Kasumi-1 (cell line): ENCODE results near the gene SKOR1.

ENCODE experiments used
- DNase-seq, 2 experiments: peaks; one replicate each; lab custom pipeline; 2025; lab: John Stamatoyannopoulos, UW

The SKOR1 gene

GRCh38 chr15:67796196-67797127 is 28.8 kb upstream of the SKOR1 start:
- no peak for DNase-seq

- DNase-seq = no peak
Observed at GRCh38 chr15:67799801-67800205, 25.5 kb upstream of the SKOR1 start.

- no peak for DNase-seq
Observed at GRCh38 chr15:67801142-67801541, 24.2 kb upstream of the SKOR1 start.

- no peak for DNase-seq
Observed at GRCh38 chr15:67801926-67802914, 23.1 kb upstream of the SKOR1 start.

GRCh38 chr15:67803299-67803698 is 22.0 kb upstream of the SKOR1 start:
- no peak for DNase-seq

GRCh38 chr15:67803996-67804843 is 21.1 kb upstream of the SKOR1 start:
- no peak for DNase-seq

GRCh38 chr15:67805008-67805665 is 20.2 kb upstream of the SKOR1 start:
- no peak for DNase-seq

GRCh38 chr15:67805666-67806516 is 19.4 kb upstream of the SKOR1 start:
- DNase-seq = no peak

- no peak for DNase-seq
Observed at GRCh38 chr15:67806536-67806935, 18.8 kb upstream of the SKOR1 start.

GRCh38 chr15:67807141-67807540 is 18.2 kb upstream of the SKOR1 start:
- no peak for DNase-seq

- DNase-seq = no peak
Observed at GRCh38 chr15:67807836-67808235, 17.5 kb upstream of the SKOR1 start.

GRCh38 chr15:67808821-67809220 is 16.5 kb upstream of the SKOR1 start:
- no peak for DNase-seq

GRCh38 chr15:67809441-67809840 is 15.9 kb upstream of the SKOR1 start:
- DNase-seq = no peak

- DNase-seq = no peak
Observed at GRCh38 chr15:67809866-67810265, 15.4 kb upstream of the SKOR1 start.

GRCh38 chr15:67812241-67812644 is 13.1 kb upstream of the SKOR1 start:
- DNase-seq = peak; percentile 26 to 28

GRCh38 chr15:67813104-67813634 is 12.1 kb upstream of the SKOR1 start:
- DNase-seq = no peak

- no peak for DNase-seq
Observed at GRCh38 chr15:67815036-67815592, 10.2 kb upstream of the SKOR1 start.

- DNase-seq = no peak
Observed at GRCh38 chr15:67816668-67817067, 8.6 kb upstream of the SKOR1 start.

- no peak for DNase-seq
Observed at GRCh38 chr15:67818464-67818863, 6.8 kb upstream of the SKOR1 start.

- DNase-seq = no peak
Observed at GRCh38 chr15:67819636-67820035, 5.7 kb upstream of the SKOR1 start.
